WTC11 (cell line): ENCODE data around the gene ONECUT2. TPM values are rescaled to one million over a fixed set of nuclear protein-coding genes. Genes with fewer than 3 reads are reported as not detected.

Experiments used
- ATAC-seq: fragments of 200-7000 bp; cut with Tn5 transposase; 2 replicates; pipeline ENCODE4 v1.10.0; 2021; ENCODE audit warnings: mild to moderate bottlenecking, moderate library complexity
- CTCF ChIA-PET: fragments of 300-600 bp; sonication (Branson Sonifier 250); formaldehyde crosslinking; loops from one replicate; lab custom pipeline; 2021; ENCODE audit warnings: antibody characterized with exemption; lab: Charles Lee
- POLR2A ChIA-PET: fragments of 350-600 bp; sonication (Branson Sonifier 250); formaldehyde crosslinking; loops from one replicate; lab custom pipeline; 2021; ENCODE audit warnings: antibody characterized with exemption; lab: Charles Lee
- DNase-seq: peaks from one replicate; pipeline ENCODE4 v3.0.0; 2021; ENCODE audit warnings: low spot score
- H3K27ac Mint-ChIP-seq: 2 replicates; pipeline ENCODE4 v1.8.0; 2021; ENCODE audit warnings: mixed read lengths
- H3K27me3 Mint-ChIP-seq: 2 replicates; pipeline ENCODE4 v1.8.0; 2021; ENCODE audit warnings: low read depth, mild to moderate bottlenecking, moderate library complexity, mixed read lengths
- H3K36me3 Mint-ChIP-seq: 2 replicates; pipeline ENCODE4 v1.8.0; 2021; ENCODE audit warnings: mixed read lengths
- H3K4me1 Mint-ChIP-seq: 2 replicates; pipeline ENCODE4 v1.8.0; 2022; ENCODE audit warnings: mixed read lengths
- H3K4me3 Mint-ChIP-seq: 2 replicates; pipeline ENCODE4 v1.8.0; 2021; ENCODE audit warnings: mild to moderate bottlenecking, moderate library complexity, mixed read lengths
- H3K9me3 Mint-ChIP-seq: 2 replicates; pipeline ENCODE4 v1.8.0; 2021; ENCODE audit warnings: mixed read lengths
- CBFB ChIP-seq: sonication (generic); formaldehyde crosslinking; IDR thresholded peaks from 2 replicates; pipeline ENCODE4 v1.8.1; 2022; ENCODE audit warnings: mild to moderate bottlenecking, low read depth, missing genetic modification reagents
- CREM ChIP-seq: sonication (generic); formaldehyde crosslinking; IDR thresholded peaks from 2 replicates; pipeline ENCODE4 v1.8.1; 2022; ENCODE audit warnings: mild to moderate bottlenecking, missing genetic modification reagents, moderate library complexity
- EMX1 ChIP-seq: fragments of 250-450 bp; sonication (Bioruptor Pico); IDR thresholded peaks from 2 replicates; pipeline ENCODE4 v1.8.0; 2021; ENCODE audit warnings: mild to moderate bottlenecking
- FOXK1 ChIP-seq: sonication (generic); formaldehyde crosslinking; IDR thresholded peaks from 2 replicates; pipeline ENCODE4 v1.8.0; 2022; ENCODE audit warnings: mild to moderate bottlenecking, moderate library complexity, missing genetic modification reagents
- FOXP1 ChIP-seq: sonication (generic); formaldehyde crosslinking; IDR thresholded peaks from 2 replicates; pipeline ENCODE4 v1.8.0; 2022; ENCODE audit warnings: missing genetic modification reagents, mild to moderate bottlenecking, moderate library complexity, borderline replicate concordance
- FOXP4 ChIP-seq: sonication (generic); formaldehyde crosslinking; IDR thresholded peaks from 2 replicates; pipeline ENCODE4 v1.8.0; 2022; ENCODE audit warnings: mild to moderate bottlenecking, missing genetic modification reagents
- HMGA2 ChIP-seq: fragments of 250-450 bp; sonication (Bioruptor Pico); IDR thresholded peaks from 2 replicates; pipeline ENCODE4 v1.4.0; 2021; ENCODE audit warnings: mild to moderate bottlenecking, moderate library complexity
- IRF2 ChIP-seq: sonication (generic); formaldehyde crosslinking; IDR thresholded peaks from 2 replicates; pipeline ENCODE4 v1.8.0; 2022; ENCODE audit warnings: low read depth, missing genetic modification reagents, borderline replicate concordance
- JAZF1 ChIP-seq: fragments of 250-450 bp; sonication (Bioruptor Pico); IDR thresholded peaks from 2 replicates; pipeline ENCODE4 v1.9.0; 2021; ENCODE audit warnings: moderate library complexity, mild to moderate bottlenecking, inconsistent platforms
- JUN ChIP-seq: sonication (generic); formaldehyde crosslinking; IDR thresholded peaks from 2 replicates; pipeline ENCODE4 v1.8.0; 2023; ENCODE audit warnings: mild to moderate bottlenecking, missing genetic modification reagents
- NFE2L1 ChIP-seq: sonication (generic); formaldehyde crosslinking; IDR thresholded peaks from 2 replicates; pipeline ENCODE4 v1.8.1; 2023; ENCODE audit warnings: missing genetic modification reagents
- NR3C1 ChIP-seq: sonication (generic); formaldehyde crosslinking; conservative IDR thresholded peaks from 2 replicates; pipeline ENCODE4 v1.8.1; 2023; ENCODE audit warnings: low read depth, mild to moderate bottlenecking, missing genetic modification reagents
- SMAD3 ChIP-seq: sonication (generic); formaldehyde crosslinking; IDR thresholded peaks from 2 replicates; pipeline ENCODE4 v1.8.0; 2022; ENCODE audit warnings: missing genetic modification reagents, mild to moderate bottlenecking, borderline replicate concordance
- SMAD4 ChIP-seq: sonication (generic); formaldehyde crosslinking; IDR thresholded peaks from 2 replicates; pipeline ENCODE4 v1.8.0; 2022; ENCODE audit warnings: mild to moderate bottlenecking, missing genetic modification reagents
- TEAD4 ChIP-seq: sonication (generic); formaldehyde crosslinking; IDR thresholded peaks from 2 replicates; pipeline ENCODE4 v1.8.0; 2022; ENCODE audit warnings: mild to moderate bottlenecking, missing genetic modification reagents
- ZBTB21 ChIP-seq: sonication (generic); formaldehyde crosslinking; IDR thresholded peaks from 2 replicates; pipeline ENCODE4 v1.8.1; 2023; ENCODE audit warnings: mild to moderate bottlenecking, missing genetic modification reagents, borderline replicate concordance
- ZNF138 ChIP-seq: sonication (generic); formaldehyde crosslinking; conservative IDR thresholded peaks from 2 replicates; pipeline ENCODE4 v1.8.1; 2022; ENCODE audit warnings: mild to moderate bottlenecking, moderate library complexity, missing genetic modification reagents
- ZNF317 ChIP-seq: sonication (generic); formaldehyde crosslinking; IDR thresholded peaks from 2 replicates; pipeline ENCODE4 v1.8.1; 2023; ENCODE audit warnings: low read depth, mild to moderate bottlenecking, moderate library complexity, missing genetic modification reagents, borderline replicate concordance
- ZNF416 ChIP-seq: fragments of 250-450 bp; sonication (Bioruptor Pico); IDR thresholded peaks from 2 replicates; pipeline ENCODE4 v1.9.0; 2021; ENCODE audit warnings: mild to moderate bottlenecking, inconsistent platforms
- total RNA-seq: library from RNA; stranded (reverse); gene quantifications from 3 replicates; pipeline ENCODE4 v1.2.3, GENCODE V29; 2021
- TF ChIP-seq, protein P1 (sequence below): fragments of 250-450 bp; sonication (Bioruptor Pico); IDR thresholded peaks from 2 replicates; pipeline ENCODE4 v1.9.0; 2021; ENCODE audit warnings: mild to moderate bottlenecking
- TF ChIP-seq, protein P2 (sequence below): sonication (generic); formaldehyde crosslinking; IDR thresholded peaks from 2 replicates; pipeline ENCODE4 v1.8.0; 2023; ENCODE audit warnings: missing genetic modification reagents, mild to moderate bottlenecking, borderline replicate concordance
- TF ChIP-seq, protein P3 (sequence below): sonication (generic); formaldehyde crosslinking; IDR thresholded peaks from 2 replicates; pipeline ENCODE4 v1.8.0; 2023; ENCODE audit warnings: mild to moderate bottlenecking, missing genetic modification reagents

The ONECUT2 gene
- total RNA-seq, 1 experiment from 2014 or later = 0.87 TPM

GRCh38 chr18:57498682-57499256, 63.6 kb downstream of the ONECUT2 start:
- Mint-ChIP-seq H3K9me3 (0 out of 2 replicates have a peak, but pooled peaks cover 3% of the 10 kb centered on the region), H3K4me1 (no peaks in the 10 kb centered on the region), H3K36me3 (no peaks in the 10 kb centered on the region), H3K27ac (no peak overlapping the region), H3K27me3 (no peaks in the 10 kb centered on the region), H3K4me3 (no peak overlapping the region)
- ChIA-PET CTCF (no interaction called here), POLR2A (no interaction called here)
- DNase-seq (no peak), ATAC-seq (no peak)
- TF ChIP-seq ZNF317 (CRISPR knock-in tag) = no peak
- TF ChIP-seq, protein P1, sequence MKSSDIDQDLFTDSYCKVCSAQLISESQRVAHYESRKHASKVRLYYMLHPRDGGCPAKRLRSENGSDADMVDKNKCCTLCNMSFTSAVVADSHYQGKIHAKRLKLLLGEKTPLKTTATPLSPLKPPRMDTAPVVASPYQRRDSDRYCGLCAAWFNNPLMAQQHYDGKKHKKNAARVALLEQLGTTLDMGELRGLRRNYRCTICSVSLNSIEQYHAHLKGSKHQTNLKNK (CRISPR knock-in tag) = no peak
- TF ChIP-seq JAZF1 (CRISPR knock-in tag) = no peak
- no peak for TF ChIP-seq IRF2
- no peak for TF ChIP-seq FOXK1 (CRISPR knock-in tag)
- TF ChIP-seq, protein P2, sequence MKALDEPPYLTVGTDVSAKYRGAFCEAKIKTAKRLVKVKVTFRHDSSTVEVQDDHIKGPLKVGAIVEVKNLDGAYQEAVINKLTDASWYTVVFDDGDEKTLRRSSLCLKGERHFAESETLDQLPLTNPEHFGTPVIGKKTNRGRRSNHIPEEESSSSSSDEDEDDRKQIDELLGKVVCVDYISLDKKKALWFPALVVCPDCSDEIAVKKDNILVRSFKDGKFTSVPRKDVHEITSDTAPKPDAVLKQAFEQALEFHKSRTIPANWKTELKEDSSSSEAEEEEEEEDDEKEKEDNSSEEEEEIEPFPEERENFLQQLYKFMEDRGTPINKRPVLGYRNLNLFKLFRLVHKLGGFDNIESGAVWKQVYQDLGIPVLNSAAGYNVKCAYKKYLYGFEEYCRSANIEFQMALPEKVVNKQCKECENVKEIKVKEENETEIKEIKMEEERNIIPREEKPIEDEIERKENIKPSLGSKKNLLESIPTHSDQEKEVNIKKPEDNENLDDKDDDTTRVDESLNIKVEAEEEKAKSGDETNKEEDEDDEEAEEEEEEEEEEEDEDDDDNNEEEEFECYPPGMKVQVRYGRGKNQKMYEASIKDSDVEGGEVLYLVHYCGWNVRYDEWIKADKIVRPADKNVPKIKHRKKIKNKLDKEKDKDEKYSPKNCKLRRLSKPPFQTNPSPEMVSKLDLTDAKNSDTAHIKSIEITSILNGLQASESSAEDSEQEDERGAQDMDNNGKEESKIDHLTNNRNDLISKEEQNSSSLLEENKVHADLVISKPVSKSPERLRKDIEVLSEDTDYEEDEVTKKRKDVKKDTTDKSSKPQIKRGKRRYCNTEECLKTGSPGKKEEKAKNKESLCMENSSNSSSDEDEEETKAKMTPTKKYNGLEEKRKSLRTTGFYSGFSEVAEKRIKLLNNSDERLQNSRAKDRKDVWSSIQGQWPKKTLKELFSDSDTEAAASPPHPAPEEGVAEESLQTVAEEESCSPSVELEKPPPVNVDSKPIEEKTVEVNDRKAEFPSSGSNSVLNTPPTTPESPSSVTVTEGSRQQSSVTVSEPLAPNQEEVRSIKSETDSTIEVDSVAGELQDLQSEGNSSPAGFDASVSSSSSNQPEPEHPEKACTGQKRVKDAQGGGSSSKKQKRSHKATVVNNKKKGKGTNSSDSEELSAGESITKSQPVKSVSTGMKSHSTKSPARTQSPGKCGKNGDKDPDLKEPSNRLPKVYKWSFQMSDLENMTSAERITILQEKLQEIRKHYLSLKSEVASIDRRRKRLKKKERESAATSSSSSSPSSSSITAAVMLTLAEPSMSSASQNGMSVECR (CRISPR knock-in tag) = no peak
- TF ChIP-seq ZBTB21 = no peak
- no peak for TF ChIP-seq FOXP4 (CRISPR knock-in tag)
- TF ChIP-seq TEAD4 = no peak
- no peak for TF ChIP-seq CBFB (CRISPR knock-in tag)

- Mint-ChIP-seq H3K27ac (no peak overlapping the region), H3K36me3 (no peaks in the 10 kb centered on the region), H3K4me3 (no peak overlapping the region)
- POLR2A ChIA-PET = no interaction called here
- no peak for DNase-seq
- TF ChIP-seq FOXP1 (no peak), NR3C1 (CRISPR knock-in tag) (no peak), CBFB (CRISPR knock-in tag) (no peak), SMAD4 (CRISPR knock-in tag) (no peak), ZNF138 (CRISPR knock-in tag) (no peak), JUN (no peak), EMX1 (CRISPR knock-in tag) (no peak), CREM (no peak), SMAD3 (no peak), NFE2L1 (CRISPR knock-in tag) (no peak), HMGA2 (CRISPR knock-in tag) (no peak), ZNF317 (CRISPR knock-in tag) (no peak), ZNF416 (CRISPR knock-in tag) (no peak)
- TF ChIP-seq, protein P3, sequence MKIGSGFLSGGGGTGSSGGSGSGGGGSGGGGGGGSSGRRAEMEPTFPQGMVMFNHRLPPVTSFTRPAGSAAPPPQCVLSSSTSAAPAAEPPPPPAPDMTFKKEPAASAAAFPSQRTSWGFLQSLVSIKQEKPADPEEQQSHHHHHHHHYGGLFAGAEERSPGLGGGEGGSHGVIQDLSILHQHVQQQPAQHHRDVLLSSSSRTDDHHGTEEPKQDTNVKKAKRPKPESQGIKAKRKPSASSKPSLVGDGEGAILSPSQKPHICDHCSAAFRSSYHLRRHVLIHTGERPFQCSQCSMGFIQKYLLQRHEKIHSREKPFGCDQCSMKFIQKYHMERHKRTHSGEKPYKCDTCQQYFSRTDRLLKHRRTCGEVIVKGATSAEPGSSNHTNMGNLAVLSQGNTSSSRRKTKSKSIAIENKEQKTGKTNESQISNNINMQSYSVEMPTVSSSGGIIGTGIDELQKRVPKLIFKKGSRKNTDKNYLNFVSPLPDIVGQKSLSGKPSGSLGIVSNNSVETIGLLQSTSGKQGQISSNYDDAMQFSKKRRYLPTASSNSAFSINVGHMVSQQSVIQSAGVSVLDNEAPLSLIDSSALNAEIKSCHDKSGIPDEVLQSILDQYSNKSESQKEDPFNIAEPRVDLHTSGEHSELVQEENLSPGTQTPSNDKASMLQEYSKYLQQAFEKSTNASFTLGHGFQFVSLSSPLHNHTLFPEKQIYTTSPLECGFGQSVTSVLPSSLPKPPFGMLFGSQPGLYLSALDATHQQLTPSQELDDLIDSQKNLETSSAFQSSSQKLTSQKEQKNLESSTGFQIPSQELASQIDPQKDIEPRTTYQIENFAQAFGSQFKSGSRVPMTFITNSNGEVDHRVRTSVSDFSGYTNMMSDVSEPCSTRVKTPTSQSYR (CRISPR knock-in tag) = no peak
- TF ChIP-seq, all 79 proteins: peak for 0
- Mint-ChIP-seq H3K4me1 (no peaks in the 10 kb centered on the region), H3K27me3 (no peaks in the 10 kb centered on the region), H3K9me3 (no peaks in the 10 kb centered on the region)
- ATAC-seq = no peak
- CTCF ChIA-PET = interaction anchor here (0.7 to 1.1 kb wide), 3 partner anchors 30 to 59 kb away, joined by 3 to 4 read pairs (median 4); no protein-coding TSS in a partner anchor
Observed at GRCh38 chr18:57502624-57503023, 67.5 kb downstream of the ONECUT2 start.
